Endothelial cell of umbilical vein (primary cell): ENCODE data around the gene HYAL1. TPM values are rescaled to one million over a fixed set of nuclear protein-coding genes. Genes with fewer than 3 reads are reported as not detected.

Source experiments
- BruUV-seq: library from RNA; stranded (reverse); fragments of 400-500 nt; replicated peaks from 2 replicates; lab custom pipeline; 2021; lab: Mats Ljungman, UMichigan
- CTCF ChIA-PET: fragments of 300-600, 350-600 bp; sonication (Branson Sonifier 250); formaldehyde crosslinking; loops from one replicate; lab custom pipeline; 2021; ENCODE audit warnings: antibody characterized with exemption, inconsistent platforms; lab: Charles Lee
- POLR2A ChIA-PET: fragments of 300-600, 350-600 bp; sonication (Branson Sonifier 250); formaldehyde crosslinking; loops from one replicate; lab custom pipeline; 2021; ENCODE audit warnings: antibody characterized with exemption, inconsistent platforms; lab: Charles Lee
- DNase-seq: peaks from one replicate; pipeline ENCODE4 v3.0.0-alpha.2; 2011; ENCODE audit warnings: low read depth, low spot score
- FAIRE-seq: peaks from 2 replicates; lab custom pipeline; 2011; peaks lifted over from hg19 to GRCh38; lab: Jason Lieb, UNC
- H2AFZ ChIP-seq: 2 replicates; pipeline ENCODE4 v1.6.0; 2012; ENCODE audit warnings: low read depth, low read length, control low read depth, inconsistent platforms
- H3K27ac ChIP-seq: 2 replicates; pipeline ENCODE4 v1.5.1; 2011; ENCODE audit warnings: low read depth, mild to moderate bottlenecking, control low read depth, low read length, moderate library complexity; ENCODE audit not compliant: insufficient read depth
- H3K27me3 ChIP-seq, 2 experiments: 2 replicates each; pipeline versions ENCODE4 v1.6.0 to v1.6.1; 2011; ENCODE audit warnings: low read length in 2 of 2, mixed read lengths in 1 of 2; ENCODE audit not compliant: control insufficient read depth in 2 of 2, insufficient read depth in 2 of 2
- H3K36me3 ChIP-seq, 2 experiments: 2 replicates in 1 of 2; 3 replicates in 1 of 2; pipeline ENCODE4 v1.5.1; 2011; ENCODE audit warnings: low read length in 2 of 2, mild to moderate bottlenecking in 1 of 2, moderate library complexity in 1 of 2; ENCODE audit not compliant: control insufficient read depth in 2 of 2, insufficient read depth in 2 of 2; ENCODE audit errors: extremely low read depth in 1 of 2
- H3K4me1 ChIP-seq: 3 replicates; pipeline ENCODE4 v1.5.1; 2011; ENCODE audit warnings: mild to moderate bottlenecking, low read length; ENCODE audit not compliant: control insufficient read depth, insufficient read depth; ENCODE audit errors: extremely low read depth
- H3K4me2 ChIP-seq: 2 replicates; pipeline ENCODE4 v1.6.1; 2011; ENCODE audit warnings: low read length, control low read depth, mixed read lengths; ENCODE audit not compliant: insufficient read depth
- H3K4me3 ChIP-seq, 3 experiments: fragments of 200-600 bp in 1 of 3; sonication (generic), shearing (Covaris generic) in 1 of 3; replicated peaks in 1 of 3; 2 replicates each; pipeline ENCODE4 v1.5.1; 2011 to 2016; ENCODE audit warnings: control low read depth in 3 of 3, low read length in 3 of 3, mild to moderate bottlenecking in 2 of 3, inconsistent platforms in 1 of 3, low read depth in 1 of 3, moderate library complexity in 1 of 3; ENCODE audit not compliant: insufficient read depth in 1 of 3
- H3K79me2 ChIP-seq: 2 replicates; pipeline ENCODE4 v1.6.0; 2012; ENCODE audit warnings: low read length, inconsistent platforms; ENCODE audit not compliant: control insufficient read depth, insufficient read depth
- H3K9ac ChIP-seq: replicated peaks from 2 replicates; pipeline ENCODE3; 2011; ENCODE audit warnings: low read length, control low read depth; ENCODE audit not compliant: insufficient read depth; ENCODE audit errors: extremely low read depth
- H3K9me1 ChIP-seq: replicated peaks from 3 replicates; pipeline ENCODE4 v1.6.0; 2011; ENCODE audit warnings: mild to moderate bottlenecking, low read length; ENCODE audit not compliant: control insufficient read depth, insufficient read depth; ENCODE audit errors: extremely low read depth
- H3K9me3 ChIP-seq: replicated peaks from 2 replicates; pipeline ENCODE4 v1.5.1; 2012; ENCODE audit warnings: low read length, inconsistent platforms; ENCODE audit not compliant: control insufficient read depth, insufficient read depth
- H4K20me1 ChIP-seq: replicated peaks from 2 replicates; pipeline ENCODE3; 2011; ENCODE audit warnings: mild to moderate bottlenecking, low read length; ENCODE audit not compliant: control insufficient read depth, insufficient read depth; ENCODE audit errors: extremely low read depth
- EZH2 ChIP-seq: IDR thresholded peaks from 2 replicates; pipeline ENCODE4 v1.6.1; 2012; ENCODE audit warnings: borderline replicate concordance, low read depth, mild to moderate bottlenecking, moderate library complexity, low read length, inconsistent platforms; ENCODE audit not compliant: severe bottlenecking
- GATA2 ChIP-seq: IDR thresholded peaks from 2 replicates; pipeline ENCODE4 v1.7.0; 2011; ENCODE audit warnings: low read depth, mild to moderate bottlenecking, moderate library complexity, mixed read lengths, low read length; ENCODE audit not compliant: insufficient read length, insufficient read depth
- JUN ChIP-seq: IDR thresholded peaks from 2 replicates; pipeline ENCODE4 v1.6.1; 2011; ENCODE audit warnings: borderline replicate concordance, low read depth; ENCODE audit not compliant: insufficient read length, insufficient read depth
- MYC ChIP-seq: IDR thresholded peaks from one replicate; pipeline ENCODE4 v1.6.1; 2011; ENCODE audit warnings: mild to moderate bottlenecking, low read depth, low read length
- POLR2A ChIP-seq: IDR thresholded peaks from 2 replicates; pipeline ENCODE4 v1.6.1; 2012; ENCODE audit warnings: low read depth, mild to moderate bottlenecking, control low read depth, low read length
- POLR2AphosphoS5 ChIP-seq: IDR thresholded peaks from 2 replicates; pipeline ENCODE4 v1.6.1; 2012; ENCODE audit warnings: low read depth, mild to moderate bottlenecking, control low read depth, low read length, moderate library complexity; ENCODE audit not compliant: insufficient read depth
- dilution Hi-C: fragments of 300-500 bp; cut with MboI; formaldehyde crosslinking; loops from one replicate; pipeline ENCODE4 v1.15.0; 2019; ENCODE audit warnings: low sequenced_read_pairs; ENCODE audit not compliant: extremely low pct_ligation_motif_present
- intact Hi-C: fragments of 100-400 bp; cut with micrococcal nuclease; formaldehyde crosslinking; loops from one replicate; pipeline ENCODE4 v1.10.0; 2022
- polyA plus RNA-seq, 4 experiments: library from polyadenylated mRNA; depleted of rRNA in 3 of 4; stranded (reverse) in 3 of 4; unstranded in 1 of 4; fragments of >200 nt; gene quantifications; 2 replicates each; pipeline versions ENCODE4 v1.2.1 to v1.2.3, GENCODE V29; 2011 to 2012; ENCODE audit warnings: missing spikeins in 1 of 4
- total RNA-seq: library from RNA; stranded (reverse); gene quantifications from 2 replicates; pipeline ENCODE4 v1.2.3, GENCODE V29; 2021

The HYAL1 gene
- total and polyA plus RNA-seq, 2 donors (not counting 3 experiments of a cell fraction or from before 2014, with no cell fraction given), result 2.2 to 3.3 TPM

DNA sequence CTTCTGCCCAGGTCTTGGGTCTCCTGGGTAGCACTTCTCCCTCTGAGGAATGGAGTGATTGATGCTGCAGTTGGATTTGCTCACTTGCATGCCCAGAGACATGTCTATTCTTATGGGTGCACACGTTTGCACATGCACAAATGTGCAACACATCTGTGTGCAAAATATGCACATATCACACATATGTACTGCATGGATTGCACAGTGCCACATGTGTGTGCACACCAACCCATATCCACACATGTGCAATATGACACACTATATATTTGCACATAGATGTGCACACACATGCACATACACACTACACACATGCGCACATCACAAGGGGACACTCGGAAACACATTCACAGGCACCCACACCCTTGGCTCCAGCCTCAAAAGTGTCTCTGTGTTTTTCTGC, 35.1 kb downstream of the HYAL1 start:
- no peak overlapping the region for H2AFZ ChIP-seq

DNA sequence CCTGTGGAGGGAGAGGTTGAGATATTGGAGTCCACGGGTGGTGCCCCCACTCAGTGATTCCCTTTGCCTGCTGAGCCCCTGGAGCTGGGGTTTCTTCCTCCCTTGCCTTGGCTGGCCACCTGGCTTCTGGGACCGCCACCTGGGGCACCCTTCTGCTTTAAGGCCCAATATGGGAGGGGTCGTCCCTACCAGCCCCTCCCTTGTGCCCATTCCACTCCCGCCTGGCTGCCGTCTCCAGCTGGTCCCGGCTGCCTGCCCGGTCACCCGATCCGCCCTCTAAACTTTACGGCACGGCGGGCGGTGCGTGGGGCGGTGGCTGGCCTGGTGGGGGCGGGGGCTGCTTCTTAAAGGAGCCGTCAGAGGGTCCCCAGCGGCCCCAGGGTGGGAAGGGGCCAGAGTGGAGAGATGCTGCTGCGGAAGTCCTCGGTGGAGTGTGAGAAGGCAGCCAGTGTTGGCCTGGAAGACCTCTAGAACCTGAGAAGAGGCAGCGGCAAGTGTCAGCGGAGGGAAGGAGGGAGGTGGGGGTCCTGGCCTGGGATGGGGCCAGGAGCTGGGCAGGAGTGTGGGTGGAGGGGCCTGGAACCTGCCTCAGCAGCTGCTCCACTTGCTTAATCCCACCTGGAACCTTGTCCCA, 36.0 kb downstream of the HYAL1 start:
- dilution Hi-C loops (no loop called here), intact Hi-C loops (loop anchor here (10.0 kb wide), 1 partner anchor 143 kb away; no protein-coding TSS in a partner anchor)
- ChIA-PET POLR2A (interaction anchor here (1.0 to 1.1 kb wide), 2 partner anchors 32 to 34 kb away, joined by 5 read pairs; no protein-coding TSS in a partner anchor), CTCF (interaction anchor here (0.9 to 3.0 kb wide), 5 partner anchors 21 to 73 kb away, joined by 3 to 26 read pairs (median 6); no protein-coding TSS in a partner anchor)
- DNase-seq (no peak), FAIRE-seq (no peak)
- Histone ChIP-seq H3K9ac (no peak overlapping the region), H4K20me1 (no peaks in the 10 kb centered on the region), H3K79me2 (no peaks in the 10 kb centered on the region), H3K4me1 (no peaks in the 10 kb centered on the region), H3K27me3 (peaks cover 3 to 6% of the 10 kb centered on the region in 2 experiments), H3K4me2 (no peak overlapping the region), H3K4me3 (no peak overlapping the region), H3K9me3 (no peaks in the 10 kb centered on the region), H2AFZ (no peak overlapping the region), H3K27ac (no peak overlapping the region), H3K9me1 (no peaks in the 10 kb centered on the region), H3K36me3 (no peaks in the 10 kb centered on the region)
- no TSS peak for BruUV-seq
- no peak for TF ChIP-seq JUN
- TF ChIP-seq GATA2, result no peak
- no peak for TF ChIP-seq POLR2A
- TF ChIP-seq POLR2AphosphoS5, result no peak
- no peak for TF ChIP-seq MYC

More for the DNA sequence above, 35.1 kb downstream of the HYAL1 start:
- no TSS peak for BruUV-seq
- intact Hi-C loops (loop anchor here (10.0 kb wide), 1 partner anchor 143 kb away; no protein-coding TSS in a partner anchor), dilution Hi-C loops (no loop called here)
- peaks cover 2% of the 10 kb centered on the region for H3K4me1 ChIP-seq
- no peaks in the 10 kb centered on the region for H4K20me1 ChIP-seq
- DNase-seq, result no peak
- no peak overlapping the region for H3K4me3 ChIP-seq
- TF ChIP-seq EZH2 (peak; percentile 29), GATA2 (no peak), POLR2A (no peak)
- no peak for FAIRE-seq
- no peak overlapping the region for H3K27ac ChIP-seq
- H3K9me1 ChIP-seq, result no peaks in the 10 kb centered on the region
- ChIA-PET CTCF (interaction anchor here (0.9 to 3.0 kb wide), 2 partner anchors 41 to 74 kb away, joined by 3 to 26 read pairs; no protein-coding TSS in a partner anchor), POLR2A (no interaction called here)
- peaks cover 5 to 6% of the 10 kb centered on the region in 2 experiments for H3K27me3 ChIP-seq
- H3K9ac ChIP-seq, result no peak overlapping the region
- no peak overlapping the region for H3K4me2 ChIP-seq
- no peaks in the 10 kb centered on the region for H3K79me2 ChIP-seq
- no peaks in the 10 kb centered on the region for H3K9me3 ChIP-seq
- H3K36me3 ChIP-seq, result no peaks in the 10 kb centered on the region
